GM11168 (cell line): ENCODE results near the gene OR2AT4.
"Not testable (repeated sequence)": the region's sequence is repeated elsewhere in the genome, so short reads cannot be mapped to it uniquely, and the experiment has no call there.

ENCODE experiments used
- in situ Hi-C: fragments of 300-500 bp; cut with MboI; formaldehyde crosslinking; loops from one replicate; pipeline ENCODE4 v1.12.0; 2022; ENCODE audit warnings: low sequenced_read_pairs; ENCODE audit not compliant: unreplicated experiment

OR2AT4 gene

DNA sequence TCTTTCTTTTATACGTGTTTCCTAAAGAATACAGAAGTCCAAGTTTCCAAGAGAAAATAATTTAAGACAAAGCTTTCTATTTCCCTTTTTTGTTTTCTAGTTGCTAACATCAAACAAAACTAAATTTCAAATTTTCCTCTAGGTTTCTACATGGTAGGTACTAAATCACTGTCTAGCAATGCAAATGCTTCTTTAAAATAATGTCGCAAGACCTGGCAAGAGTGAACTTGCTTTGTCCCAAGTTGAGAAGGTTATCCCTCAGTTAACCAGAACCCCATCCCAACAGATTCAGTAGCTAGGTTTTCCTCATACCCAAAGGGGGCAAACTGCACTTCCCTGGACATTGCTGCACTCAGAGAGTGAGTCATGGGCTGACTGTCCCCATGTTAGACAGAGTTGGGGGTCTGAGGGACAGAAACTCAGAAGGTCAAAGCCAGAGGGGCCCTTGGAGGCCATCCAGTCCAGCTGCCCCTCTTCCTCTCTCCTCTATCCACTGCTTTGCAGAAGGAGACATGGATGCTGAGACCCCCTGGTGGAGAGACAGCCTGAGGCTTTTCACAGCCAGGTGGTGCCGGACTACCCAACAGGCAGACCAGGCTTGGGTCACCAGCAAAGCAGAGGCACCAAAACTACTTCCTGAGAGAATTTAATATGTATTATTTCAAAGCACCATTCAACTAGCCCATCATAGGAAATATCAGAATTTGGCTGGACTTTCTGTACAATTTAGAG lies 23.1 kb downstream of the OR2AT4 start:
- in situ Hi-C loops: no loop called here

DNA sequence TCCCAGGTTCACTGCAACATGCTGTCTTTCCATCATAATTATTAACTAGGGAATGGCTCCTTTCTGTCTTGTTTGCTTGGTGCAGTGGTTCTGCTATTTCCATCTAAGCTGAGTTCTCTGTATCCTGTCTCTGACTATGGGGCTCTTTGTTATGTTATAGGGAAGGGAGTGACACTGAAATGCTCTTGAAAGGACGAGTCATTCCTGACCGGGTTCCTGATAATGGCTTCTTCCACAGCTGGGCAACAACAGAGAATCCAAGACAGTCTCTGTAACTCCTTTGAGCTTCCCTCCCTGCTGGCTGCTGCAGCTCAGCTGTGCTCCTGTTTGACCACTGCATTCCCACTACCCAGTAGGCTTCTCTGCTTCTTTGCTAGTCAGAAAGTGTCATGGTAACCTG lies 24.1 kb downstream of the OR2AT4 start:
- in situ Hi-C loops: no loop called here

- in situ Hi-C loops: no loop called here
Measured at GRCh38 chr11:75069473-75069872, 27.2 kb downstream of the OR2AT4 start.

GRCh38 chr11:75068993-75069392 lies 27.7 kb downstream of the OR2AT4 start:
- in situ Hi-C loops: no loop called here

DNA sequence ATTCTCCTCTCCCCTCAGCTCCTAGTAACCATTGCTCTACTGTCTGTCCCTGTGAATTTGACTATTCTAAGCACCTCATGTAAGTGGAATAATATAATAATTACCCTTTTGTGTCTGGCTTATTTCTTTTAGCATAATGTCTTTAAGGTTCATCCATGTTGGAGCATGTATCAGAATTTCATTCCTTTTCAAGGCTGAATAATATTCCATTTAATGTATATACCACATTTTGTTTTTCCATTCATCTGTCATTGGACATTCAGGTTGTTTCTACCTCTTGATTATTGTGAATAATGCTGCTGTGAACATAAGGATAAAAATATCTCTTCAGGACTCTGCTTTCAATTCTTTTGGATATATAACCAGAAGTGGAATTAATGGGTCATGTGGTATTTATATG lies 28.1 kb downstream of the OR2AT4 start:
- in situ Hi-C loops: no loop called here

DNA sequence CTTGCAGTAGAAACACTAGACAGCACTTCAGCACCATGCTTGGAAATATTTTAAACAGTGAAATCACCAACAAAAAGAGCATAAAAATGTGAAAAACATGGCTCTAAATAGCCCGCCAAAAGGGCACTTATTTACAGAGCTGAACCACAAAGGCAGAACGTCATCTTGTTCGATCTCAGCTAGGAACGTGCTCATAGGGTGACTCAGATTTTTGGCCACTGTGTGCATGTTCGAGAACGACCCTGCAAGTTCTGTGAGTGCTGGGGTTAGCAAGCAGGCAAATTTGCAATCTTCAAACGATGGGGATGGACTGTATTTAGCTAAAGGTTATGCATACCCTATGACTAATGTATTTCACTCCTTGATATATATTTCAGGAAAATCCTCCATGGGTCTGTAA lies 30.6 kb downstream of the OR2AT4 start:
- in situ Hi-C loops: no loop called here

GRCh38 chr11:75063741-75064314 lies 32.8 kb downstream of the OR2AT4 start:
- in situ Hi-C loops: no loop called here

DNA sequence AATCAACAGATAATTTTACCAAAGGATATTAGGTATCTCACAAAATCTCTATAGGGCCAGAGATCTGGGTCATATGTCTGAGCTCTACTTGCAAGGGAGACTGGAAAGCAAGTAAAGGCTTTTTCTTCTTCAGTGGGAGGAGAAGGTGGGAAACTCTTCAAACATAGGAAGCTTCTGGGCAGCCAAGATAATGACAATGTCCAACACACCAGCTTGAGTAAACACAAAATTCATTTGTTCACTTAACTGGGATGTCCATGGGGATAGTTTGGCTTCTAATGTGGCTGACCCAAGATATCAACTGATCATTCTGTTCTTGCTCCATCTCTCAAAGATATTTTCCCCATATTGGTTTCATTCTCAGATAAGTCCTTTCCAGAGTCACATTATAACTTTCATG lies 37.4 kb downstream of the OR2AT4 start:
- in situ Hi-C loops: no loop called here

GRCh38 chr11:75056814-75057213 lies 39.9 kb downstream of the OR2AT4 start:
- in situ Hi-C loops: no loop called here

- in situ Hi-C loops: no loop called here
Measured at GRCh38 chr11:75055511-75055910, 41.2 kb downstream of the OR2AT4 start.

GRCh38 chr11:75052457-75052856 lies 44.2 kb downstream of the OR2AT4 start:
- in situ Hi-C loops: no loop called here

DNA sequence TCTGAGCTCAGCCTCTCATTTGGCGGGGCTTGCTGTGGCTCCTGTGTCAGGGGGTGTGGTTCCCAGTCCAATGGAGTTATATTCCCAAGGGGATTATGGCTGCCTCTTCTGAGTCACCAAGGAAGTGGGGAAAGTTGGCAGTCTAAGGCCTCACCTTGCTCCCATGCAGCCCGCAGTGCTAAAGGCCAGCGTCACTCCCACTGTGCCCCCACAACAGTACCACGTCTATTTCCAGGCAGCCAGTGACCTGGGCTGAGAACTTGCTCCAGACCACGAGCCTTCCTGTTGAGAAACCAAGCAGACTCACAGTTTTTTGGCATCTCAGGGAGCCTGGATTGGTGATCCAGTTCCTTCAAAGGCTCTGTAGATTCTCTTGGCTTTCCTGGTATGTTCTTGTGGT lies 45.6 kb downstream of the OR2AT4 start:
- in situ Hi-C loops: no loop called here

- in situ Hi-C loops: no loop called here
Measured at GRCh38 chr11:75050516-75050915, 46.2 kb downstream of the OR2AT4 start.

DNA sequence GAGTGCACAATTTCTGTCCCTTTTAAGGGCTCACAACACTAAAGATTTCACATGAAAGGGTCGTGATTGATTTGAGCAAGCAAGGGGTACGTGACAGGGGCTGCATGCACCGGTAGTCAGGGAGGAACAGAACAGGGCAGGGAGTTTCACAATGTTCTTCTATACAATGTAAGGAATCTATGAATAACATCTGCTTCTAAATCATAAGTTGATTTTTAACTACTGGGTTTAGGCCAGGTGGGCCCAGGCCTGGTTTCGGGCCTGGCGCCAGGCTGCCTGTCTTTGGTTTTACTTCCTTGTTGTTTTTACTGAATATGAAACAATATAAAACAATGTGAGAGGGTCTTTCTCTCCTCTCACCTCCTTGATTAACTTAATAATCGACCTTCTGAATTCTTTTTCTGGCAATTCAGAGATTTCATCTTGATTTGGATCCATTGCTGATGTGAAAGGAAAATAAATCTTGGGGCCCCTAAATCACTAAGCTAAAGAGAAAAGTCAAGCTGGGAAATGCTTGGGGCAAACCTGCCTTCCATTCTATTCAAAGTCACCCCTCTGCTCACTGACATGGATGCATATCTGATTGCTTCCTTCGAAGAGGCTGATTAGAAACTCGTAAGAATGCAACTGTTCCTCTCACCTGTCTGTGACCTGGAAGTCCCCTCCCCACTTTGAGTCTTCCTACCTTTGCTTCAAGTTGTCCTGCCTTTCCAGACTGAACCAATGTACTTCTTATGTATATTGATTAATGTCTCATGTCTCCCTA lies 47.0 kb downstream of the OR2AT4 start:
- in situ Hi-C loops: not testable (repeated sequence)

DNA sequence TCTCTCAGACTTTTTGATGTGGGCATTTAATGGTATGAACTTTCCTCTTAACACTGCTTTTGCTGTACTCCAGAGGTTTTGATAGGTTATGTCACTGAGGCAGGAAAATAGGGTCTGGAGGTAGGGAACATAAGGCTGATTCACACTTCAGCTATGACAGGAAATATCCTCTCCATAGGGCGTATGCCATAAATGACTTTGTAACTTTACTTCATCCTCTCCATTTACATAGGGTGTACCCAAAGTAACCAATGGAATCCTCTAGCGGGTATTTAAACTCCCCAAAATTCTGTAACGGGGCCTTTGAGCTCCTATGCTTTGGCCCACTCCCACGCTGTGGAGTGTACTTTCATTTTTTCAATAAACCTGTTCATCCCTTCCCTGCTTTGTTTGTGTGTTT lies 49.5 kb downstream of the OR2AT4 start:
- in situ Hi-C loops: no loop called here

GRCh38 chr11:75046668-75047067 lies 50.0 kb downstream of the OR2AT4 start:
- in situ Hi-C loops: not testable (repeated sequence)

DNA sequence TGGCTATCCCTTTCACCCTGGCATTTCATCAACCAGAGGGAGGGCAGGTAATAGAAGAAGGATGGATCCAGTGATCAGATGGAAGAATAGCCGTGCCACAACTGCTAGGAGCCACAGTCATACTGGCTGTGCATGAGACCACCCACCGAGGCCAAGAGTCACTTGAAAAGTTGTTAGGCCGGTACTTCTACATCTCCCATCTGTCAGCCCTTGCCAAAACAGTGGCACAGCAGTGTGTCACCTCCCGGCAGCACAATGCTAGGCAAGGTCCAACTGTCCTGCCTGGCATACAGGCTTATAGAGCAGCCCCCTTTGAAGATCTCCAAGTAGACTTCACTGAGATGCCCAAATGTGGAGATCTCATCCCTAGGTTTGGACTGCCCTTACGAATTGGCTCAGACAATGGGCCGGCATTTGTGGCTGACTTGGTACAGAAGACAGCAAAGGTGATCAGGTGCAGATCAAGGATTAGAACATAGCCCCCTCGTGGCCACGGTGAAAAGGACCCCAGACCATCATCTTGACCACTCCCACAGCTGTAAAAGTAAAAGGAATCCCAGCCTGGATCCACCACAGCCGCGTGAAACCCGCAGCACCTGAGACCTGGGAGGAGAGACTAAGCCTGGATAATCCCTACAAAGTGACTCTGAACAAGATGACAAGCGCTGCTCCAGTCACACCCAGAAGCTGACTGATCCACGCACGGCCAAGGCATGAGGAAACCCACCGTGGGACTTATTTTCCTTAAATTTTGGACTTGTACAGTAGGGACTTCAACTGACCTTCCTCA lies 52.1 kb downstream of the OR2AT4 start:
- in situ Hi-C loops: not testable (repeated sequence)

DNA sequence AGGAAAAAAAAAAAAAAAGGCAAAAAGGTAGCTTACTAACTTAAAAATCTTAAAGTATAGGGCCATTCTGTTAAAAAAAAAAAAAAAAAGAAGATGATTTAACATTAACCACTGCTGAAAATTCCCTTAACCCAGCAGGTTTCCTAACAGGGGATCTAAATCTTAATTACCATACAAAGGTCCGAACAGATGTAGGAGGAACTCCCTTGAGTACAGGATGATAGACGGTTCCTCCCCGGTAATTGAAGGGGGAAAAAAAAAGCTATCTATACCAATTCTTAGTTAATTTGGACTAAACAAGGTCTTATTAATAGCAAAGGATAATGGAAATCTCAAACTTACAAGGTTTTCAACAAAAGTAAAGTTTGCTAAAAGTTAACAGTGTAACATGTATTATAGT lies 54.9 kb downstream of the OR2AT4 start:
- in situ Hi-C loops: not testable (repeated sequence)

GRCh38 chr11:75041263-75041662 lies 55.4 kb downstream of the OR2AT4 start:
- in situ Hi-C loops: no loop called here

- in situ Hi-C loops: no loop called here
Measured at GRCh38 chr11:75040167-75040770, 56.4 kb downstream of the OR2AT4 start.
